HL-60/S4 (cell line): ENCODE data around the gene ARHGAP44.

Experiments used
- in situ Hi-C: fragments of 300-500 bp; cut with MboI; formaldehyde crosslinking; loops from 2 replicates; pipeline ENCODE4 v1.14.3; 2022; ENCODE audit warnings: low sequenced_read_pairs

The ARHGAP44 gene, protein sequence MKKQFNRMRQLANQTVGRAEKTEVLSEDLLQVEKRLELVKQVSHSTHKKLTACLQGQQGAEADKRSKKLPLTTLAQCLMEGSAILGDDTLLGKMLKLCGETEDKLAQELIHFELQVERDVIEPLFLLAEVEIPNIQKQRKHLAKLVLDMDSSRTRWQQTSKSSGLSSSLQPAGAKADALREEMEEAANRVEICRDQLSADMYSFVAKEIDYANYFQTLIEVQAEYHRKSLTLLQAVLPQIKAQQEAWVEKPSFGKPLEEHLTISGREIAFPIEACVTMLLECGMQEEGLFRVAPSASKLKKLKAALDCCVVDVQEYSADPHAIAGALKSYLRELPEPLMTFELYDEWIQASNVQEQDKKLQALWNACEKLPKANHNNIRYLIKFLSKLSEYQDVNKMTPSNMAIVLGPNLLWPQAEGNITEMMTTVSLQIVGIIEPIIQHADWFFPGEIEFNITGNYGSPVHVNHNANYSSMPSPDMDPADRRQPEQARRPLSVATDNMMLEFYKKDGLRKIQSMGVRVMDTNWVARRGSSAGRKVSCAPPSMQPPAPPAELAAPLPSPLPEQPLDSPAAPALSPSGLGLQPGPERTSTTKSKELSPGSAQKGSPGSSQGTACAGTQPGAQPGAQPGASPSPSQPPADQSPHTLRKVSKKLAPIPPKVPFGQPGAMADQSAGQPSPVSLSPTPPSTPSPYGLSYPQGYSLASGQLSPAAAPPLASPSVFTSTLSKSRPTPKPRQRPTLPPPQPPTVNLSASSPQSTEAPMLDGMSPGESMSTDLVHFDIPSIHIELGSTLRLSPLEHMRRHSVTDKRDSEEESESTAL

DNA sequence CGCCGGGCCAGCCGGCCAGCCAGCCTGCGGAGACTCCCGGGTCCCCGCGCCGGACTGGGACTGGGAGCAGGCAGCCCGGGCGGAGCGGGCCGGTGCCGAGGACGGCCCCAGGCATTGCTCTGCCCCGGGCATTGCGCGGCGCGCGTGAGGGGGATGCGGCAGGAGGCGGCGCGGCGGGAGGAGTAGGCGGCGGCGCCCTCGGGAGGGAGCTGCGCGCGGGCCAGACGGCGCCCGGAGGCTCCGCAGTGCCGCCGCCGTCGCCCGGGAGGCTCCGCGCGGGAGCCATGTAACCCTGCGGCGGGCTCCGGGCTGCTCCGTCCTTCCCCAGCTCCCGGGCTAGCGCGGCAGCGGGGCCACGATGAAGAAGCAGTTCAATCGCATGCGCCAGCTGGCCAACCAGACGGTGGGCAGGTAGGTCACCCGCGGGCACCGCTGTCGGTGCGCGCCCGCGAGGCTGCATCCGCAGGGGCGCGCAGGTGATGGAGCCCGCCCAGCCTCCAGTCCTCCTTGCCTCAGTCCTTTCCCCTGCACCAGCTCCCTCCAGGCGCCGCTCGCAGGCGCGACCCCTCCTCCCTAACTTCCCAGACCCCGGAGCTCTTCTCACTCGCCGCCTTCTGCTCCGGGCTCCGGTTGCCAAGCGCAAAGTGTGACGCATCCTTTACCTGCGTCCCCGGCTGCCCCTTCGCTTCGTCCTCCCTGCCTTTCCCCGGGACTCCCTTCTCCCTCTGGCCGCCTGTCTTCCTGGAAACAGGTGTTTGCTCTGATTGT is at the start of gene ARHGAP44:
TSS of gene ARHGAP44 (plus strand) at position 18 of the 768 bp plus-strand sequence. CDS start at position 359, 341 bp downstream.
- in situ Hi-C loops, result no loop called here

DNA sequence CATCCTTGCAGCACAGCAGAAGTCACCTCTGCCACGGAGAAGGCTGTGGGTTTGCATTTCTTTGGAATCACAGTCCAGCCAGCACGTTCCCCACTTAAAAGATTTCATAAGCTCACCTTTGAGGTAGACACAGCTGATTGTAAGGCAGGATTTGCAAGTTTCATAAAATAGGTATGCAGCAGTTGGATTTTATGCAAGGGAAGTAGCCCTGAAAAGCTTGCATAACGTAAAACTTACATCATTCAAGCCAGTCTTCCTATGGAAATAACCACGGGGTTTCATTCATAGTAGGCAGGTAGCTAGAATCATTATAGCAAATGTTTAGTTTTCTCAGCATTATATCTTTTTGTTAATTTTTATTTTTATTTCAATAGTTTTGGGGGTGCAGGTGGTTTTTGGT is 49.8 kb upstream of the ARHGAP44 start:
- in situ Hi-C loops, result no loop called here

DNA sequence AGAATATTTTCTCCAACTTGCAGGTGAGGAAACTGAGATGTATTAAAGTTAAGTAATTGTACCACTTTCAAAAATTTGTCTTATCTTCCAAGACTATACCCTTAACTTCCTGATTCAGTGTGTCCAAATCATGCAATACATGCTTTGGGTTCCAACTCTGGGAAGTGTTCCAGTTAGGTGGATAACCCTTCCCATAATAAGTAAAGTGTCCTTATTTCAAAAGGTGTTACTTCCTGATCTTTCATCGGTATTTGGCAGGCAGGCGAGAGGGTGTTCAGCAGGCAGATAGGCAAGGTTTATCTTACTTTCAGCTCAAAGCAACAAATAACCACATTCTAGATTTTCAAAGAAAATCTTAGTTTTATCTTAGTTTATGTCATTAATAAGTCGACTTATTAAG is 46.3 kb upstream of the ARHGAP44 start:
- in situ Hi-C loops, result no loop called here

DNA sequence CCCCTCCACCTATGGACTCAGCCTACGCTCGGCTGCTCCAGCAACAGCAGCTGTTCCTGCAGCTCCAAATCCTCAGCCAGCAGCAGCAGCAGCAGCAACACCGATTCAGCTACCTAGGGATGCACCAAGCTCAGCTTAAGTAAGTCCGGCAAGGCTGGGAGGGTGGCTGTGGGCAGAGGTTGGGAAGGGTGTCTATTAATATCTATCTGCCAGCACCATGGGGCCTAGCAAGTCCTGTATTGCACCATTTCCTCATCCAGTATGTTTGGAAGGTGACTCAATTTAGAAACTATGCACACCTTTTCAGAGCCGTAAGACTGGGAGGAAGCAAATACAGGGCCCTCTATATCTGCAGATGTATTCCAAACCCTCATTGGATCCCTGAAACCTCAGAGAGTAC is 45.0 kb upstream of the ARHGAP44 start:
- in situ Hi-C loops, result no loop called here

DNA sequence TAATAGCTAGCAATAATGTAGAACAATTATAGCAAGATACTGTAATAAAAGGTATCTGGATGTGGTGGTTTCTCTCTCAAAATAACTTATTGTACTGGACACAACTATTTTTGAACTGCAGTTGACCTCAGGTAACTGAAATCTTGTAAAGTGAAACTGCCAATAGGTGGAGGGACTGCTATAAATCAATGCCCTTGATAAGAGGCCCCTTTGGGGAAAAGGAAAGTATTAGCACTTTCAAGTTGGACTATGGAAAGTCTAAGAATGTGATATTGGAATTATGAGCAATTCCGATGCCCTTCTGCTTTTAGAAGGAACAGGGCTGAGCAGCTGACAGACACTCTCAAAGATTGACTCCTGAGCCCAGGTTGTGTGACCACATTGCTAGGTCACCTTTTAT is 44.5 kb upstream of the ARHGAP44 start:
- in situ Hi-C loops, result no loop called here

DNA sequence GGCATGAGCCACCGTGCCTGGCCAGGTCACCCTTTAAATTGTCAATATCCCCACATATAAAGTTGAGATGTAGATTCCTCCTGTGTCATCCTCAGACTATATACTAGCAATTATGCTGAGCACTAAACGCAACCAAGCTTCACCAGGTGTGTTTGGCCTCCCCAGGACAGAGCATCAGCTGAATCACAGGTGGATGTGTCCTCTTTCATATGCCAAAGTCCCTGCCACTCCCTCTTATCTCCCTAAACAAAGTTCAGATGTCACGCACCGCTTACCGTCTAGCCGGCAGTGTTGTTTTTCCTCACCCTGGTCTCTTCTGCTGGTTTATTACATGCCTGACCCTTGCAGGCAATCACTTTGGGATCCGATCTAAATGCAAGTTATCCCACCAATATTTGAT is 43.8 kb upstream of the ARHGAP44 start:
- in situ Hi-C loops, result no loop called here

DNA sequence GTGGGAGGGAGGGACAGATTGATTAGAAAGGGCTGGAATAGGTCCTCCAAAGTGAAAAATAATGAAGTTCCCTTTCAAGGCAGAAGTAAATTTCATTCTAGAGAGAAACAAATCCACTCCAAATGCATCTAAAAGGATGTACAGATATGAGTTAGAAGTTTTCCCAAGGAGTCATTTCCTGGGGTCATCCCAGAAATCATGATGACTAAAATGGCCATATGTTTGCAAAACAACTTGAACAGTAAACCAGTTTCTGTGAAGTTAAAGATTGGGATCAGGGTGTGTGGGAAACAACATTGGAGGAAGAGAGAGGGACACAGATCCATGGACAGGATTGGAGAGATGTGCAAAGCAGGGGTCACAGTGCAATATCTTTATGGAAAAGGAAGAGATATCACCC is 32.5 kb upstream of the ARHGAP44 start:
- in situ Hi-C loops, result no loop called here

DNA sequence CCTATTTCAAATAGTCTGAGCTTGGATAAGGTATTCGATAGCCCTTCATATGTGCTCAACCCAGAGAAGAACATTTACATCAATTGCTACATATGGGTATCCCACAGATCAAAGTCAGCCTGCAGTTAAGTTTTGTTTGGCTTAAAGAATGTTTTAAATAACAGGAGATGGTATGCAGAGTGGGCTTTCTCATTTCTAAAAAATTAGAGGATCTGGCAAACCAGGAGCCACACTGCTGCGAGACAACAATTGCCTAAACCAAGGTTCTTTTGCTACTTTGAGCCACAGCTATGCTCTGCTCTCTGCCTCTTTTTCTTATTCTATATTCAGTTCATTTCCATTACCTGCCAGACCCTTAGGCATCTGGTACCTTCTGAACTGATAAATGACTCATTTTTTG is 30.2 kb upstream of the ARHGAP44 start:
- in situ Hi-C loops, result no loop called here

DNA sequence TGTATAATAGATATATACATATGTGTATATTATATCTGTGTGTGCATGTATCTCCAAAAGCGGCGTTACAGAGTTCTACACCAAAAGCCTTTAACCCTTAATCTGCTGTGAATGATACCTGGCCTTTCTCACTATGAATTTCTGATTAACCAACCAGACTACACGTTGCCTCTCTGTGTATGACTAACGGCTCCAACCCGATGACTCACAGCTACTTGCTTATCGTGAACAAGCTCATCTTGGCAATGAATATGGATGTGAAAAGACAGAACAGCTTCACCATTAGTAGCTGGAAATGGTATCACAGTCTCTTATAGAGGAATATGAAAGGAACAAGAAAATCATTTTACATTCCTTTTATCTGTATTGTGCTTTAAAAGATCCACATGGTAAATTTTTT is 23.8 kb upstream of the ARHGAP44 start:
- in situ Hi-C loops, result no loop called here

DNA sequence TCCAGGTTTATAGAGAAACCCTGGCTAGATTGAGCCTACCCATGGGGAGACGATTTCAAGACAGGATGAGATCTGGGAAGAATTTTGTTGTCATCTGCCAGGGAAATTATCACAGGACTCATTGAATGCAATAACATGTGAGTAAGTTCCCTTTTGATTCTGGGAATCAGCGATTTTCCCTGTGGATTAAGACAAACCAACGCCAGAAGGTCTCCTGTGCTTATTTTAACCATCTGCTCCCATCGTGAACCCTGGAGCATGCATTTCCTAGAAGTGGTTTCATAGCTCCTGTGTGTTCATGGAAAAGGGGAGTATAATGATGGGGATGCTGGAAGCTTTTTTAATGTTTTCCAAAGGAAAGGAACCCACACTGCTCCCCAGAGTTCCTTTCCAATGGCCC is 21.0 kb upstream of the ARHGAP44 start:
- in situ Hi-C loops, result no loop called here

DNA sequence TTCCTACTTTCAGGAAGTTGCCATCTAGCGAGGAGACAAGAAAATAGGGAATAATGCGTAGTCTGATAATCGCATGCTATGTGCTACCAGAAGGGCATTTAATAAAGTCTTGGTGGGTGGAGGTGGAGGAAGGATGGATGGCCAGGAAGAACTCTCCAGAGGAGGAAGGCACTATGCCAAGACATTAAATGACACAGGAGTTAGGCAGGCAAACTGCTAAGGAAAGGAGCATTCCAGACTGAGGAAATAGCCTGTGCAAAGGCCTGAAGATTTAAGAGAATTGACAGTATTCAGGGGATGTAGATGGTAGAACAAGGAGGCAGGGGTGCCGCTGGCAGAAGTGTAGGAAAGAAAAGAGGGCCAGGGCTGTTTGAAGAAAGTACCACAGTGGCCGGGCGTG is 19.3 kb upstream of the ARHGAP44 start:
- in situ Hi-C loops, result no loop called here

DNA sequence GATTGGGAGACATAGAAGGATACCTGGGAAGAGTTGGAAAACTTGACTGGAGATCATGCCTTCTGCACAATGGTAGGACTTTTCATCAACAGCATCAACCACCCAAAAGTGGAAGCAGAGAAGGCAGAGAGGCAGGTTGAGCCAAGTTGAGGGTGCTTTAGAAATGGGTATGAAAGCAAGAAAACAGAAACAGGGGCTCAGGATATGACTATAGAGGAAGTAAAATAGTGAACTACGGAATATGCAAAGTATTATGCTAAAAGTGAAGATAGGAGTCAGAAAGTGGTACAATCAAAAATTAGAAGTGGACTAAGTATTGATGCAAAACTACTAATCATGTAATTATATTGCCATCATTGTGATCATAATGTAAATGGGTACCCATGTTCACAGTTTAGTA is 16.1 kb upstream of the ARHGAP44 start:
- in situ Hi-C loops, result no loop called here

DNA sequence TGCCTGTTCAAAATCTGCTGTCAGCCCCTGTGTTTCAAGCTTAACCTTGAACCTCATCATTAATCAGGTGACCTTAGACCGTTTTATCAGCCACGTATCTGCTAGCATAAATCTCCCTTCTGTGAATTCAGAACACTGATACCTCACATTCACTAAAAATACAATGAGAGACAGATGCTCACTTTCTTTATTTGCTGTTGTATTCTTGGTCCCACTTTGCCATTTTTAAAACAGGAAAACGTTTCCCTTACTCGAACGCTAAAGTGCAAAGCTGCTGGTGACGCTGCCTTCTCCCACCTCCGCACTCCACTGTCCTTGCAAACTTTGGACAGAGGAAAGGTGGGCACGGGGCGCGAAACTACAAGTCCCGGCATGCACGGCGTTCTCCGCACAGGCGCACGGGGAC is 220 bp upstream of the ARHGAP44 start:
- in situ Hi-C loops, result no loop called here

DNA sequence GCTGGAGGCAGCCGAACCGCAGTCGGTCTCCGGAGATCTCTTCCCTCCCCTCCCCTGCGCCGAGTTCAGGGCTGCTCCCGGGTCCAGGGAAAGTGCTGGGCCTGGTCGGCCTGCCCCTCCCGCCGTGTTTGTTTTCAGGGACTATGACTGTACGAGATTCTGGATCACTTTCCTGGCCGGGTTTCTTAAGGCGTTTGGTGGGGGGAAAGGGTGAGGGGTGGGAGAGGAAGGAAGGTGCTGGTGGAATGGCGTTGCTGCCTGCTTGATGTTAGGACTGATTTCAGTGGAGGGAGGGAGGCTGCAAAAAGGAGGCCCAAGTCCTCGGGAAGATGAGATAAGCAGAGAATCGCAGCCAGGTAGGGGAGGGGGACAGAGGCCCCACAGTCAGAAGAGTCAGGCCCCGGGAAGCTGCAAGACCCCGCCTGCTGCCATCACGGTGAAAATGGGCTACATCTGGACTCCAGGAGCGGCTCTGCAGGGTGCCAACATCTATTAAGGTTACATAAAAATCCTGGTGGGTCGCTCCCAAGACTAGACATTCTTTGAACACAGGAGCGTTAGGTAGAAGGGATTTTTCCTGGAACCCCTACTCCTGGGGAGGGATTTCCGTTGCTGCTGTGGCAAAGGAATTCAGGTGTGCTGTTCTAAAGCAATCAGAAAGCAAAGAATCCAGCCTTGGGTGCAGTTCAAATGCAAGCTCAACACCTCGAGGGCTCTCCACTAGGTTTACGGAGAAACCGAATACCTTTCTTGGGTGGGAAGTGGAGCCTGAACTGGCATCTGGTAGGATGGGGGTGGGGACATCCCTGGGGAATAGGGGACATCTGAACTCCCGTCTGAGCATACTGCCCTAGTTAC is 1.2 kb downstream of the ARHGAP44 start:
- in situ Hi-C loops, result no loop called here

DNA sequence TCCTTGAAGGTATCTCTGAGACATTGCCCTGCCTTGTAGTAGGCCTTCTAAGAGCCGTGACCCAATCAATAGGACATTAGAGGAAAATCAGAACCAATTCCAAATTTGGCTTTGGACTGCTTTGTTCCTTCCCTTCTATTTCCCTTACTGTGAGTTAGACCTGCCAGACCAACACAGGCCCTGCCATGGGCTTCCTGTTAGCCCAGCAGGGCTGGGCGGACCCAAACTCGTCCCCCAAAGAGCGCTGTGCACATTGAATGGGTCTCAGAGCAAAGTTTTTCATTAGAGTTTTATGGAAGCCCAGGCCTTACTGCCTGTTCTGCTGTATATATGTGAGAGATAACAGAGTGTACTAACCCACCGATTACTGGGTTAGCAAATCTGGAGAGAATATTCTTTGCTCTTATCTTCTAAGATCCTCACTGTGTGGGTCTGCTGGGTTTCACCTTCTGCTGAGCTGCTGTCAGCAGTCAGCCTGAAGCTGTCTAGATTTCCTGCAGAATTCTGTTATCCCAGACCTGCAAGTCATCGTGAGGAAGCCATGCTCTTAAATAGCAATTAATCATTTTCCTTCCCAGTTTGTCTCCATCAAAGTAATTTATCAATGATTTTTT is 5.7 kb downstream of the ARHGAP44 start:
- in situ Hi-C loops, result no loop called here

DNA sequence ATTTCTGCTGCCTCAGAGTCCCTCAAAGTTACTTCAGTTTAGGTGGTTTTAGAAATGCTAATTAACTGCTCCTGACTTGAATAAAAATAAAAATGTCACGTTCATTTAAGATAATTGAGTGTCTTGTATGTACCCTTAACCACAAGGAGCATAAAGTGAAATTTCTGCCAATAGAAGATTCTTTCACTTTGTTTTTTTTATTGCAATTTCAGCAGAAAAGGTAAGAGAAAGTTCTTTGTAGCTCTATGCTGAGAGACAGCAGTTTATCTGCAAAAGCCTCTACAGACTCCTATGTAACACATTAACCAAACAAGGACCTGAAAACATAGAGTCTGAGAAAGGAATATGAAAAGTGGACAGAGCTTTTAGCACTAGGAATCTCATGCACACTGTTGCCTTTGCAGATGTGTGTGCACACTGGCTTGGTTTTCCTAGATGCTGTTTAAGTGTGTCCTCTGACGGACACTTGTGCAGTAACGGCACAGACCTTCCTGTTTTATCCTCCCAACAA is 11.6 kb downstream of the ARHGAP44 start:
- in situ Hi-C loops, result no loop called here

DNA sequence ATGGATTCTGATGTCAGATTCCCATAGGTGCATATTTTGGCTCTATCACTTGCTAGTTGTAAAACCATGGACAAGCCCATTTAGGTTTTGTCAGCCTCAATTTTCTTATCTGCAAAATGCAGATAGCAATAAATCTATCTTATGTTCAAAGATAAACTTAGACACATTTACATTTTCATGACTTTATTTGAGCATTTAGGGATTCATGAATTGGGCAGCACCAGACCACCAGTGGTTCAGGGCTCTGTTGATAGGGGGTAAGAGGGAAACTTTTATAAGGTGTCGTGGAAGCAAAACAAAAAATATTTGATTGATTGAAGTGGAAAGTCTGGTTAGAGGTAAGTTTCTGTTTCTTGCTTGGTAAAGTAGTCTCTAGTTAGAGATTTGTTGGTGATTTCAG is 17.3 kb downstream of the ARHGAP44 start:
- in situ Hi-C loops, result no loop called here

DNA sequence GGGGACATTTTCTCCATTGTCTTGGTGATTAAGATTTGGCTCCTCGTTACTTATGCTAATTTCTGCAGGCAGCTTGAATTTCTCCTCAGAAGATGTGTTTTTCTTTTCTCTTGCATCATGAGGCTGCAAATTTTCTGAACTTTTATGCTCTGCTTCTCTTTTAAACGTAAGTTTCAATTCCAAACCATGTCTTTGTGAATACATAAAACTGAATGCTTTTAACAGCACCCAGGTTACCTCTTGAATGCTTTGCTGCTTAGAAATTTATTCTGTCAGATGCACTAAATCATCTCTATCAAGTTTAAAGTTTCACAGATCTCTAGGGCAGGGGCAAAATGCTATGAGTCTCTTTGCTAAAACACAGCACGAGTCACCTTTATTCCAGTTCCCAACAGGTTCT is 19.4 kb downstream of the ARHGAP44 start:
- in situ Hi-C loops, result no loop called here

DNA sequence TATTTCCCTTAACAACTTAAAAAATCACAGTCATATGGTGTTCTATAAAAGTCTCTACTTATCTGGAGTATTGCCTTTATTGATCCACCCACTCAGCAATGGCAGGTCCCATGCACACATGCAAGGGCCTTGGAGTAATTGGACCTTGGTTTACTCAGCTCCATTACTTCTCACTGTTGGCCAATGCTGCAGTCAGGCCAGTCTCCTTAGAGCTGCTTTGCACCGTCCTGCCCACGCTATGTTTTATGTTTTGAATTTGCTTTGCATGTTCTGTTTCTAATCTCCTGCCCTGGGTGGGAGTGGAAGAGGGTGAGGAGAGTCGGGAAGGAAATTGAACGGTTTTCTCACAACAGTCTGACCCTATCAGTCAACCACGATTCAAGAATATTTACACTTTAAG is 23.6 kb downstream of the ARHGAP44 start:
- in situ Hi-C loops, result no loop called here

DNA sequence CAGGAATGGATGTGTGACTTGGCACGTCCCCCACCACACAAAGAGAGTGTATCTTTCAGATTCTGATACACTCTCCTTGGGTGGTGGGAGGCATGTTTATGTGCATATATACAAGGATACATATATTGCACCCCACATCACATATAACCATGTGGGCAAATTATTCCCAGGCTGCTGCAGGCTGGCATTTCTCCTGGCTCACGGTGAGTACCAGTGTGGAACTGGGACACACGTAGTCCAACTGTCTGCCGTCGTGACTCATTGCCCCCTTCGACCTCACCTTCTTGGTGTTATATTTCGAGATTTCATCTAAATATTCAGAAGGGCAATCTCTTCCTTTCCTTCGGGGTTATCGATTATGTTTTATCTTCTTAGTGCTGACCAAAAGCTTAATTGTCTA is 24.4 kb downstream of the ARHGAP44 start:
- in situ Hi-C loops, result no loop called here
